Left hindlimb (tissue), 1 donor: ENCODE measurements around the gene CACNA1D.
A peak's percentile ranks its signal among the peaks of the same experiment; 100 is the strongest.

Source experiments
- DNase-seq: peaks from one replicate; pipeline ENCODE4 v3.0.0-alpha.2; 2018

CACNA1D gene

GRCh38 chr3:53694046-53694445, 199.6 kb downstream of the CACNA1D start:
- DNase-seq, result no peak

GRCh38 chr3:53694666-53695323, 200.4 kb downstream of the CACNA1D start:
- DNase-seq, result no peak

- no peak for DNase-seq
Measured at GRCh38 chr3:53695324-53695690, 200.9 kb downstream of the CACNA1D start.

DNA sequence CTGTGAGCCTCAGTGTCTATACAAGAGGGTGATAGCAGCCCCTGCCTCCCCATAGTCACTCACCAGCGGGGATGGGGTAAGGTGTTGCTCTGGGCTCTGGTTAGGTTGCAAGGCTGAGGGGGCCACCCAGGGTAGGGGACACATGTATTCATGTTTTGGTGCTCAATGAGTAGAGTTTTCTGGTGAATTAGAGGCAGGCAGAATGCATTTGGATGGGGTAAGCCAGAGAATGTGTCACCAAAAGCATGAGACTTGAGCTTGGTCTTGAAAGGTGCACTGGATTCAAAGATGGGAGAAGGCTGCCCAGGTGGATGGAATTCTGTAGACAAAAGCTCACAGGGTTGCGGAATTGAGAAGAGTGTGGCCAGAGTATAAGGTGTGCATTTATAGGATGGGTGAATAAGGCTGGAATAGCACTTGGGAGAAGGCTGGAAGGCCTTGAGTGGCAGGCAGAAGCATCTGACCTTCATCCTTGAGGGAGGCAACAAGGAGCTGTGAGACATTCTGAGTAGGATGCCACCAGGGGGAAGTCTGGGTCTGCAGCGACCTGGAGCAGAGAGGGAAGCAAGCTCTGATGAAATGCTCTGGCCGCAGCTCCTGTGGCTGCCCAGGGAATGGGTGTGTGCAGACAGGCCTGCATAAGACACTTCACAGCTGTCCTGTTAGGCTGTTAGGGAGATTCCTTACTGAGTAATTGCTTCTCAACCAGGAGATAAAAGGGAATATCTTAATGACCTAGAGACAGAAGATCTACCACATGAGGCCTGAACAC, 202.2 kb downstream of the CACNA1D start:
- DNase-seq, result no peak

GRCh38 chr3:53700441-53700840, 206.0 kb downstream of the CACNA1D start:
- no peak for DNase-seq

GRCh38 chr3:53702776-53703530, 208.5 kb downstream of the CACNA1D start:
- DNase-seq, result no peak

GRCh38 chr3:53703630-53704362, 209.4 kb downstream of the CACNA1D start:
- DNase-seq, result no peak

- DNase-seq, result no peak
Measured at GRCh38 chr3:53704363-53704725, 209.9 kb downstream of the CACNA1D start.

DNA sequence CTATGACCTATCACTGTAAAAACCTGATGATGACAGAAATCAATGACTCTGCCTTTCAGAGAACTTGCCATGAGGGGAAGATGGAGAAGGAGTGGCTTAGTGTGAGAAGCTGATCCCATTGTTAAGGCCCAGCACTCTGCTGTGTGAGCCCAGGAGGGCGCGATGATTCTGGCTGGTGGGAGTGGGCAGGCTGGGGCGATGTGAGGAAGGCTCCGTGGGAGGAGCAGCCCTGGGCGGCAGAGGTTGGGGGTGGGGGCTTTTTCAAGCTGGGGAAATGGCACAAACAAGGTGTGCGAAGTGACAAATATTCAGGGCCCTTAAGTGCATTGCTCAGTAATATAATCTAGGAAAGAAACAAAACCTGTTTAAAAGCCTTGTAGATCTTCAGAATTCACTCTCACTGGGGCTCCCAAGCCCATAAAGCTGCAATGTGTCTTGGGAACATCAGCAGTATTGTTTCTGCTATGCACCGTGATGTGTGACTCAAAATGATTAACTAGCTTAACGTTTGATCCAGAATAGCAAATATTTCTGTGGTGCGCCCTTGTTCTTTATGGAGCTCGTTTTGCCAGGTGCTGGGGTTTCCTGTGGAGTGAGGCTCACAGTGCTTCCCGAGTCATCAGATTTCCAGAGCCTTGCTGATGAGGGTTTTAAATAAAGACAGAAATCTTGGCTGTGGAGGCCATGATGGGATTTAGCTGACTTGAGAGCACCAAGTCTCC, 210.8 kb downstream of the CACNA1D start:
- DNase-seq, result no peak

GRCh38 chr3:53705774-53706173, 211.4 kb downstream of the CACNA1D start:
- DNase-seq, result no peak

GRCh38 chr3:53707222-53707621, 212.8 kb downstream of the CACNA1D start:
- DNase-seq, result no peak

DNA sequence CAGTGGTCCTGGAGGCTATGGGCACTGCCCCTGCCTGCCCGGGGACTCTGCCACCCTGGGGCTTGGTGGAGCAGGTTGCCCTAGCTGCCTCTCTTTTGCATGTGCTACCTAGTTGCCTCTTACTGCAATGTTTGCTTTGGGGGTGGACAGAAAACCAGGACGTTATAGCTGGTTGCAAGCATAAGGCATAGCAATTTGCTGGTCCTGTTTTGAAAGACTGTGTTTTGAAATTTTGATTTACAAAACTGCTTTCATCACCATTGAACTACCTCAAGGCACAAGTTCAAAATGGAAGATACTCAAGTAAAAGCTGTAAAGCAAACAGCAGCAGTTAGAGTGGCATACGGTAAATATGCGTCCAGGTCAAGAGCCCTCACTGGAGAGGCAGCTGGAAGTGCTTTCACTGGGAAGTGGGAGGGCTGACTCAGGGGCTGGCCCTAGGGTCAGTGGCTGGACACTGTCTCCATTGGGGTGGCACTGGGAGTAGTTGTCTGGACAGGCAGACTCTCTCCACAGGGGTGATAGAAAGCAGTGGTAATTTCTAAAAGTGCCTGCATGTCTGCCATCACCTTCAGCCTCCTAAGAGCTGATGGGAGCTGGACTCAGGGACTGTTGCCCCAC, 213.7 kb downstream of the CACNA1D start:
- no peak for DNase-seq

DNA sequence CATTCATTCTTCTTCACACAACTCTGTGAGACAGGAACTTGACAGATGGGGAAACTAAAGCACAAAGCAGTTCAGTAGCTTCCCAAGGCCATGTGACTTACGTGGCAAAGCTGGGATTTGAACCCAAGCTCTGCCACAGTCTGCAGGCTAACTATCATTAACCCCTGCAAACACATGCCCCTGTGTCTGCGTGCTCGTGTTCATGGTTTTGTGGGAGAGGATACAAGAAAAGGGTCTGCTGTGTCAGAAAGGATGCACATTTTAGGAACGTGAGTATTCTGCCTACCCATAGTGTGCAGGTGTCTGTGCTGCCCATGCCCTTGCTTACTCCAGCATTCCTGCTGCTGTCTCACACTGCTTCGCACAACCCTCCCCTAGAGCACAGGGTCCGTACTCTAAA, 214.8 kb downstream of the CACNA1D start:
- DNase-seq, result no peak

DNA sequence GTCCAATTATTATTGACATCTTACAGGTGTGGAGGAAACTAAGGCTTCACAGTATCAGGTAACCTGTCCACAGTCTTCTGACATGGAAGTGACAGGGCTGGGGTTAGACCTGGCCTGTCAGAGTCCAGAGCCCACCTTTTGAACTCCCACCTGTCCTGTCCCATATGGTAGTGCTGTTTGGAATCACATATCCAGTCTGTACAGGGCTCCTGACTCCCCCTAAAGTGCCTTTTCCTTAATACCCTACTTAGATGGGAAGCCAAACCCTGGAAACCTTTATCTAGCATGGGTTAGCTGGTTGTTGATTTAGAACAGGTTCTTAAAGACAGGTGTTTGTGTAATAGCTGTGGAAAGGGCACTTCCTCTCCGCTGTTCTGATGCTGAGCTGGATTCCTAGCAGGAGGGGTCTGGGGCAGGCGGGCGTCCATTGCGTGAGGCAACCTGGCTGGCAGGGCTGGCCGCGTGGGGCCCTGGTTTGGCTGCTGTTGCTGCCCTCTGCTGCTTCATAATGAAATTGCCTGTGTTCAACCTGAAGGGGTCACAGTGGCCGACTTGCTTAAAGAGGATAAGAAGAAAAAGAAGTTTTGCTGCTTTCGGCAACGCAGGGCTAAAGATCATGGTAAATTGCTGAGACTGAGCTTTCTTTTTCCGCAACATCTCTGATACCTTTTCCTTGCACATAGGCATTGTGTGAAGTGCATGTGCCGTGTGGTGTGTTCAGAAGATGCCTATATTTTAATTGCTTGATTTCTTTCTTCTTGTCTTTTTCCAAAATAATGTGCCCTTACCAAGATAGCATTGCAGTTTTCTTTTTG, 215.7 kb downstream of the CACNA1D start:
- peak; percentile 64 for DNase-seq

GRCh38 chr3:53711387-53711786, 217.0 kb downstream of the CACNA1D start:
- DNase-seq, result no peak

GRCh38 chr3:53712817-53713388, 218.5 kb downstream of the CACNA1D start:
- DNase-seq, result no peak

- DNase-seq, result no peak
Measured at GRCh38 chr3:53713626-53714025, 219.2 kb downstream of the CACNA1D start.

- no peak for DNase-seq
Measured at GRCh38 chr3:53715815-53716483, 221.5 kb downstream of the CACNA1D start.

DNA sequence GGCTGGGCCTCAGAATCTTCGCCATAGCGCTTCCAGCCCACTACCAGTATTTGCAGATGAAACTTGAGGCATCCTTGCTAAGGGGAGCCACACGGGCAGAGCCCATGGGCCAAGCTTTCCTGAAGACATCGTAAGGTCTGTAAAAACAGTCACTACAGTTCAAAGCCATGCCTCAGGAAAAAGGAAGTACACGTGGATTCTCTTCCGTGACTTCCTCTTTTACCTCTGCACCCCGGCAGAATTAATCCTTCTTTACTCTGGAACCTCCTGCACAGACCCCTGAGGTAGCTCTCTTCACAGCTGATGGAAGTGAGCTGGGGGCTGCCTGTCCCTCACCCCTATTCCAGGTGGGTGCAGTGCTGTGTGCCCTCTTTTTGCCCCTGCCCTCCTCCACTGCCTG, 222.6 kb downstream of the CACNA1D start:
- no peak for DNase-seq

DNA sequence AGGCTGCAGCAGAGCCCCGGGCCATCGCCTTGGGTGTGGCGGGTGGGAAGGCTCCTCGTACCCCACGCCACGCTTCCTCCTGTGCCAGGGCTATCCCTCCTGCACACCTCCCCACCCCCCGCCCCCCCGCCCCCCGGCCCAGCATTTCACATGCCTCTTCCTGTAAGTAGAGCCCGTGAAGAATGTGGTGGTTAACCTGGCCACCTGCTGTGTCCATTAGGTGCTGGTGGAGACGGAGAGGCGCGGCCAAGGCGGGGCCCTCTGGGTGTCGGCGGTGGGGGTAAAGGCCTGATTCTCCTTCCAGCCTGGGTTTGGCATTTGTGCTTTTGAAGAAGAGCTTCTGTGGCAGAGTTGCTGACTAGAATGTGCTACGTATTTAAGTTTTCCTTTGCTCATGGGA, 224.1 kb downstream of the CACNA1D start:
- DNase-seq, result no peak
